HCEC 1CT (cell line): ENCODE results near the gene ADISSP.

ENCODE experiments used
- DNase-seq: peaks from one replicate; pipeline ENCODE4 v3.0.0-alpha.2; 2017

Gene ADISSP

GRCh38 chr20:3767427-3768341, at the start of gene ADISSP:
Gene ADISSP, minus strand, starts transcription at chr20:3767753. Its CDS starts 7,653 bp downstream, at chr20:3760100.
- peak; percentile 99 for DNase-seq

GRCh38 chr20:3815703-3816315, 48.3 kb upstream of the ADISSP start:
- no peak for DNase-seq

GRCh38 chr20:3814928-3815495, 47.5 kb upstream of the ADISSP start:
- no peak for DNase-seq

- no peak for DNase-seq
These were observed 46.5 kb upstream of the ADISSP start for GRCh38 chr20:3813848-3814581.

- no peak for DNase-seq
These were observed 45.7 kb upstream of the ADISSP start for GRCh38 chr20:3812975-3813847.

GRCh38 chr20:3812259-3812681, 44.7 kb upstream of the ADISSP start:
- no peak for DNase-seq

GRCh38 chr20:3811467-3812258, 44.1 kb upstream of the ADISSP start:
- peak; percentile 97 for DNase-seq

- DNase-seq = no peak
These were observed 41.0 kb upstream of the ADISSP start for GRCh38 chr20:3808544-3808943.

- DNase-seq = no peak
These were observed 37.2 kb upstream of the ADISSP start for GRCh38 chr20:3804781-3805180.

GRCh38 chr20:3804254-3804751, 36.8 kb upstream of the ADISSP start:
- no peak for DNase-seq

GRCh38 chr20:3803854-3804253, 36.3 kb upstream of the ADISSP start:
- DNase-seq = no peak

- DNase-seq = no peak
These were observed 35.7 kb upstream of the ADISSP start for GRCh38 chr20:3803289-3803688.

- no peak for DNase-seq
These were observed 35.1 kb upstream of the ADISSP start for GRCh38 chr20:3802524-3803239.

GRCh38 chr20:3801846-3802245, 34.3 kb upstream of the ADISSP start:
- DNase-seq = no peak

- no peak for DNase-seq
These were observed 33.7 kb upstream of the ADISSP start for GRCh38 chr20:3801299-3801698.

- no peak for DNase-seq
These were observed 33.3 kb upstream of the ADISSP start for GRCh38 chr20:3800878-3801260.

GRCh38 chr20:3800256-3800877, 32.8 kb upstream of the ADISSP start:
- DNase-seq = no peak

GRCh38 chr20:3798908-3799248, 31.3 kb upstream of the ADISSP start:
- DNase-seq = no peak

- no peak for DNase-seq
These were observed 30.8 kb upstream of the ADISSP start for GRCh38 chr20:3798373-3798768.
